GM12878 (cell line): ENCODE results near the gene ANKRD28. TPM values are rescaled to one million over a fixed set of nuclear protein-coding genes. Genes with fewer than 3 reads are reported as not detected.

Experiments
- ATAC-seq: fragments of 200-7000 bp; cut with Tn5 transposase; 3 replicates; pipeline ENCODE4 v1.9.1; 2020; ENCODE audit warnings: mild to moderate bottlenecking, moderate library complexity
- BruUV-seq: library from RNA; stranded (reverse); fragments of 400-500 nt; replicated peaks from 2 replicates; lab custom pipeline; 2021; lab: Mats Ljungman, UMichigan
- CTCF ChIA-PET: fragments of 300-600 bp; sonication (Branson Sonifier 250); formaldehyde crosslinking; extraction: SDS; loops from one replicate; lab custom pipeline; 2021; ENCODE audit warnings: inconsistent platforms; lab: Yijun Ruan, JAX
- POLR2A ChIA-PET: fragments of 350-600 bp; formaldehyde crosslinking; extraction: SDS; loops from one replicate; lab custom pipeline; 2021; ENCODE audit warnings: inconsistent platforms; lab: Charles Lee
- RAD21 ChIA-PET: fragments of 300-600 bp; sonication (Branson Sonifier 250); formaldehyde crosslinking; loops from one replicate; lab custom pipeline; 2023; ENCODE audit warnings: antibody characterized with exemption; ENCODE audit not compliant: unreplicated experiment; lab: Charles Lee
- SMC1A ChIA-PET: fragments of 300-600 bp; sonication (Branson Sonifier 250); formaldehyde crosslinking; loops from one replicate; lab custom pipeline; 2023; ENCODE audit not compliant: unreplicated experiment, uncharacterized antibody; lab: Charles Lee
- DNase-seq: peaks from one replicate; pipeline ENCODE4 v3.0.0-alpha.2; 2011; ENCODE audit warnings: low read depth, low spot score
- FAIRE-seq: peaks from 3 replicates; lab custom pipeline; 2011; peaks lifted over from hg19 to GRCh38; lab: Jason Lieb, UNC
- H2AFZ ChIP-seq: 2 replicates; pipeline ENCODE4 v1.6.0; 2011; ENCODE audit warnings: low read depth, low read length, control low read depth; ENCODE audit not compliant: control insufficient read depth
- H3K27ac ChIP-seq: 2 replicates; pipeline ENCODE4 v1.5.1; 2011; ENCODE audit warnings: control low read depth; ENCODE audit not compliant: control insufficient read depth, insufficient read depth
- H3K27me3 ChIP-seq, 2 experiments: replicated peaks in 1 of 2; 2 replicates each; pipeline versions ENCODE4 v1.6.0 to v1.6.1; 2011; ENCODE audit warnings: low read length in 1 of 2; ENCODE audit not compliant: control insufficient read depth in 2 of 2, insufficient read depth in 2 of 2
- H3K36me3 ChIP-seq, 2 experiments: 2 replicates each; pipeline ENCODE4 v1.5.1; 2011; ENCODE audit warnings: low read length in 1 of 2; ENCODE audit not compliant: control insufficient read depth in 2 of 2, insufficient read depth in 2 of 2
- H3K4me1 ChIP-seq: 2 replicates; pipeline ENCODE4 v1.6.1; 2011; ENCODE audit warnings: mild to moderate bottlenecking, low read length, moderate library complexity, mixed read lengths; ENCODE audit not compliant: control insufficient read depth, insufficient read depth
- H3K4me2 ChIP-seq: 2 replicates; pipeline ENCODE4 v1.6.0; 2011; ENCODE audit warnings: control low read depth; ENCODE audit not compliant: control insufficient read depth, insufficient read depth
- H3K4me3 ChIP-seq: fragments of 200-600 bp; sonication (generic); 2 replicates; pipeline ENCODE4 v1.5.1; 2016
- H3K79me2 ChIP-seq: 2 replicates; pipeline ENCODE4 v1.6.0; 2011; ENCODE audit warnings: low read length; ENCODE audit not compliant: control insufficient read depth, insufficient read depth
- H3K9ac ChIP-seq: 2 replicates; pipeline ENCODE4 v1.8.0; 2011; ENCODE audit warnings: low read length, control low read depth, mixed read lengths; ENCODE audit not compliant: control insufficient read depth, insufficient read depth
- H3K9me3 ChIP-seq: replicated peaks from 3 replicates; pipeline ENCODE4 v1.5.1; 2011; ENCODE audit warnings: mild to moderate bottlenecking, low read length; ENCODE audit not compliant: control insufficient read depth, insufficient read depth
- H4K20me1 ChIP-seq: 2 replicates; pipeline ENCODE4 v1.6.0; 2011; ENCODE audit not compliant: control insufficient read depth, insufficient read depth
- ATF7 ChIP-seq: fragments of 450-650 bp; IDR thresholded peaks from 2 replicates; pipeline ENCODE4 v1.6.1; 2016; ENCODE audit warnings: low read depth, mild to moderate bottlenecking
- BRCA1 ChIP-seq: IDR thresholded peaks from 2 replicates; pipeline ENCODE4 v1.6.1; 2011; ENCODE audit warnings: low read depth, low read length, improper control_type of control experiment
- CBFB ChIP-seq: IDR thresholded peaks from 2 replicates; pipeline ENCODE4 v1.6.1; 2016; ENCODE audit warnings: antibody characterized with exemption, low read depth
- EED ChIP-seq: sonication (generic); IDR thresholded peaks from 2 replicates; pipeline ENCODE4 v1.6.1; 2016; ENCODE audit warnings: antibody characterized with exemption, low read depth
- FOXM1 ChIP-seq: IDR thresholded peaks from 2 replicates; pipeline ENCODE4 v1.6.1; 2012; ENCODE audit warnings: low read depth, mild to moderate bottlenecking, inconsistent platforms, low read length, moderate library complexity
- IKZF2 ChIP-seq, 2 experiments: fragments of 450-650 bp; IDR thresholded peaks; 2 replicates each; pipeline ENCODE4 v1.6.1; 2017; ENCODE audit warnings: mild to moderate bottlenecking in 2 of 2, moderate library complexity in 2 of 2
- IRF4 ChIP-seq: IDR thresholded peaks from 2 replicates; pipeline ENCODE4 v1.6.1; 2011; ENCODE audit warnings: low read depth, low read length
- KAT2A ChIP-seq: conservative IDR thresholded peaks from 2 replicates; pipeline ENCODE4 v1.6.1; 2011; ENCODE audit warnings: low read depth, low read length; ENCODE audit not compliant: control insufficient read depth
- MLLT1 ChIP-seq: fragments of 450-650 bp; IDR thresholded peaks from 2 replicates; pipeline ENCODE4 v1.6.1; 2016; ENCODE audit warnings: mild to moderate bottlenecking
- MTA2 ChIP-seq: fragments of 450-650 bp; IDR thresholded peaks from 2 replicates; pipeline ENCODE4 v1.6.1; 2016; ENCODE audit warnings: low read depth, mild to moderate bottlenecking, moderate library complexity
- NR2F1 ChIP-seq: fragments of 450-650 bp; conservative IDR thresholded peaks from 2 replicates; pipeline ENCODE4 v1.6.1; 2017; ENCODE audit warnings: mild to moderate bottlenecking
- PAX5 ChIP-seq: IDR thresholded peaks from 2 replicates; pipeline ENCODE4 v1.6.1; 2011; ENCODE audit warnings: low read depth, low read length, borderline replicate concordance
- RAD21 ChIP-seq: IDR thresholded peaks from 2 replicates; pipeline ENCODE4 v1.6.1; 2011; ENCODE audit warnings: mild to moderate bottlenecking, low read depth, low read length, moderate library complexity; ENCODE audit not compliant: insufficient read depth
- RELB ChIP-seq: fragments of 450-650 bp; IDR thresholded peaks from 2 replicates; pipeline ENCODE4 v1.6.1; 2017; ENCODE audit warnings: low read depth, mild to moderate bottlenecking, moderate library complexity
- USF2 ChIP-seq: IDR thresholded peaks from 2 replicates; pipeline ENCODE4 v1.6.1; 2011; ENCODE audit warnings: low read depth, low read length, improper control_type of control experiment, borderline replicate concordance
- ZNF217 ChIP-seq: fragments of 450-650 bp; IDR thresholded peaks from 2 replicates; pipeline ENCODE4 v1.6.1; 2017; ENCODE audit warnings: antibody characterized with exemption, mild to moderate bottlenecking
- whole genome bisulfite sequencing: methylation state at CpG from one replicate; pipeline ENCODE4 v1.1.6; 2016; ENCODE audit warnings: low lambda C conversion rate; ENCODE audit not compliant: insufficient replicate concordance, insufficient coverage; ENCODE audit errors: missing lambda C conversion rate; 5-methylcytosine and 5-hydroxymethylcytosine counted together
- in situ Hi-C: fragments of 300-500 bp; cut with MboI; formaldehyde crosslinking; loops from 9 replicates; pipeline ENCODE4 v1.14.3; 2018; ENCODE audit warnings: mixed read lengths
- intact Hi-C: fragments of 100-400 bp; cut with micrococcal nuclease; formaldehyde crosslinking; loops from one replicate; pipeline ENCODE4 v1.14.2; 2022; ENCODE audit not compliant: unreplicated experiment
- polyA plus RNA-seq, 11 experiments: library from polyadenylated mRNA; depleted of rRNA in 4 of 11; unstranded in 6 of 11; stranded (reverse) in 5 of 11; fragments of >200 nt; fragmentation: Nextera tagmentation in 4 of 11; fragmentation: Illumina TruSeq in 1 of 11; extraction: Ambion mirVana in 4 of 11; extraction: Trizol in 1 of 11; gene quantifications; 1 replicate in 1 of 11; 2 replicates in 10 of 11; pipeline versions ENCODE4 v1.2.1 to v1.2.3, GENCODE V29; 2011 to 2016; ENCODE audit warnings: inconsistent platforms in 2 of 11, missing spikeins in 2 of 11, low read depth in 1 of 11
- total RNA-seq, 4 experiments: library from RNA; depleted of rRNA in 3 of 4; stranded (reverse); fragments of >200 nt in 3 of 4; fragmentation: Illumina TruSeq in 1 of 4; extraction: Trizol in 1 of 4; gene quantifications; 2 replicates each; pipeline versions ENCODE4 v1.2.1 to v1.2.3, GENCODE V29; 2013 to 2021
- TF ChIP-seq, protein P1 (sequence below): fragments of 450-650 bp; IDR thresholded peaks from 2 replicates; pipeline ENCODE4 v1.6.1; 2018; ENCODE audit warnings: borderline replicate concordance, mild to moderate bottlenecking; ENCODE audit not compliant: partially characterized antibody

Gene ANKRD28
- total and polyA plus RNA-seq, 10 of the 15 experiments (the other 5 are each of a cell fraction or from before 2014, with no cell fraction given) = 11.2 to 105 (median 38.3) TPM

GRCh38 chr3:15774931-15775560 lies 22.7 kb downstream of the ANKRD28 start (continued):
- TF ChIP-seq MTA2 (peak; percentile 79), RELB (peak; percentile 65; the same call in 1 of the 2 replicates), NR2F1 (peak; percentile 63; the same call in 1 of the 2 replicates), ZNF217 (peak; percentile 65; the same call in 1 of the 2 replicates), EED (peak; percentile 82), IRF4 (peak; percentile 47), FOXM1 (peak; percentile 66; the same call in 1 of the 2 replicates), PAX5 (0 out of 2 replicates have a peak, but pooled peaks have one; percentile 5), IKZF2 (IDR thresholded peaks at IDR 0.05) (peak; percentile 77 to 84; a peak in 3 of 4 replicates)

GRCh38 chr3:15771444-15771843 lies 26.3 kb downstream of the ANKRD28 start:
- ChIA-PET CTCF (interaction anchor here (1.4 kb wide), 1 partner anchor 40 kb away, joined by 4 read pairs; no protein-coding TSS in a partner anchor), POLR2A (no interaction called here), RAD21 (interaction anchor here (5.9 kb wide), 1 partner anchor 26 kb away, joined by 28 read pairs; the partner anchor contains the start of gene ANKRD28)
- DNase-seq (no peak), ATAC-seq (no peak)
- BruUV-seq = no TSS peak
- H3K27ac ChIP-seq = no peak overlapping the region
- H3K9me3 ChIP-seq = peaks cover 3% of the 10 kb centered on the region
- H3K27me3 ChIP-seq = no peaks in the 10 kb centered on the region
- in situ Hi-C loops = no loop called here
- intact Hi-C loops = no loop called here
- H4K20me1 ChIP-seq = no peaks in the 10 kb centered on the region
- H3K4me2 ChIP-seq = no peak overlapping the region
- TF ChIP-seq CBFB (no peak), KAT2A (no peak), RAD21 (no peak), BRCA1 (no peak), USF2 (no peak), MLLT1 (no peak), ATF7 (no peak)
- TF ChIP-seq, protein P1, sequence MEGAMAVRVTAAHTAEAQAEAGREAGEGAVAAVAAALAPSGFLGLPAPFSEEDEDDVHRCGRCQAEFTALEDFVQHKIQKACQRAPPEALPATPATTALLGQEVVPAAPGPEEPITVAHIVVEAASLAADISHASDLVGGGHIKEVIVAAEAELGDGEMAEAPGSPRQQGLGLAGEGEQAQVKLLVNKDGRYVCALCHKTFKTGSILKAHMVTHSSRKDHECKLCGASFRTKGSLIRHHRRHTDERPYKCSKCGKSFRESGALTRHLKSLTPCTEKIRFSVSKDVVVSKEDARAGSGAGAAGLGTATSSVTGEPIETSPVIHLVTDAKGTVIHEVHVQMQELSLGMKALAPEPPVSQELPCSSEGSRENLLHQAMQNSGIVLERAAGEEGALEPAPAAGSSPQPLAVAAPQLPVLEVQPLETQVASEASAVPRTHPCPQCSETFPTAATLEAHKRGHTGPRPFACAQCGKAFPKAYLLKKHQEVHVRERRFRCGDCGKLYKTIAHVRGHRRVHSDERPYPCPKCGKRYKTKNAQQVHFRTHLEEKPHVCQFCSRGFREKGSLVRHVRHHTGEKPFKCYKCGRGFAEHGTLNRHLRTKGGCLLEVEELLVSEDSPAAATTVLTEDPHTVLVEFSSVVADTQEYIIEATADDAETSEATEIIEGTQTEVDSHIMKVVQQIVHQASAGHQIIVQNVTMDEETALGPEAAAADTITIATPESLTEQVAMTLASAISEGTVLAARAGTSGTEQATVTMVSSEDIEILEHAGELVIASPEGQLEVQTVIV = no peak
- TF ChIP-seq, all 136 proteins: peak for 0
- peaks cover 0 to 1% of the 10 kb centered on the region in 2 experiments; a peak in 1 of 4 replicates for H3K36me3 ChIP-seq
- WGBS = 100% methylated on average over 1 of the region's 1 CpG
- peaks cover 61% of the 10 kb centered on the region for H3K79me2 ChIP-seq
- no peak overlapping the region for H3K9ac ChIP-seq
- peak; percentile 38 for FAIRE-seq
- no peak overlapping the region for H2AFZ ChIP-seq
- H3K4me3 ChIP-seq = no peak overlapping the region
- H3K4me1 ChIP-seq = peaks cover 41% of the 10 kb centered on the region
- SMC1A ChIA-PET = interaction anchor here (1.2 to 6.1 kb wide), 3 partner anchors 16 to 41 kb away, joined by 4 to 40 read pairs (median 5); partner anchors contain the start of gene ANKRD28
